Hepatocyte (in vitro differentiated cells): ENCODE measurements around the gene PTPN3. TPM values are rescaled to one million over a fixed set of nuclear protein-coding genes. Genes with fewer than 3 reads are reported as not detected.

ENCODE experiments used
- DNase-seq: peaks from one replicate; pipeline ENCODE4 v3.0.0-alpha.2; 2016; ENCODE audit warnings: low spot score
- H2AFZ ChIP-seq: fragments of 200-600 bp; sonication (generic); 2 replicates; pipeline ENCODE4 v1.6.0; 2016; ENCODE audit warnings: antibody characterized with exemption, mild to moderate bottlenecking
- H3K27ac ChIP-seq: fragments of 200-600 bp; sonication (generic); 2 replicates; pipeline ENCODE4 v1.5.1; 2016; ENCODE audit warnings: mild to moderate bottlenecking
- H3K27me3 ChIP-seq: fragments of 200-600 bp; sonication (generic); 2 replicates; pipeline ENCODE4 v1.6.1; 2016
- H3K36me3 ChIP-seq: fragments of 200-600 bp; sonication (generic); replicated peaks from 2 replicates; pipeline ENCODE4 v1.5.1; 2016; ENCODE audit warnings: low read depth; ENCODE audit not compliant: insufficient read depth
- H3K4me1 ChIP-seq: fragments of 200-600 bp; sonication (generic); 2 replicates; pipeline ENCODE4 v1.5.1; 2016; ENCODE audit warnings: mild to moderate bottlenecking, moderate library complexity; ENCODE audit not compliant: insufficient read depth
- H3K4me2 ChIP-seq: fragments of 200-600 bp; sonication (generic); 2 replicates; pipeline ENCODE4 v1.6.0; 2016
- H3K4me3 ChIP-seq: fragments of 200-600 bp; sonication (generic); 2 replicates; pipeline ENCODE4 v1.5.1; 2016; ENCODE audit warnings: mild to moderate bottlenecking
- H3K79me2 ChIP-seq: fragments of 200-600 bp; sonication (generic); 2 replicates; pipeline ENCODE4 v1.6.0; 2017; ENCODE audit warnings: mild to moderate bottlenecking
- H3K9me2 ChIP-seq: fragments of 200-600 bp; sonication (generic); replicated peaks from 2 replicates; pipeline ENCODE4 v1.6.0; 2017; ENCODE audit warnings: mild to moderate bottlenecking; ENCODE audit not compliant: insufficient read depth
- H3K9me3 ChIP-seq: fragments of 200-600 bp; sonication (generic); 2 replicates; pipeline ENCODE4 v1.5.1; 2016; ENCODE audit warnings: low read depth, mild to moderate bottlenecking
- H4K20me1 ChIP-seq: fragments of 200-600 bp; sonication (generic); 2 replicates; pipeline ENCODE4 v1.6.0; 2016; ENCODE audit warnings: mild to moderate bottlenecking; ENCODE audit not compliant: insufficient read depth, poor library complexity, severe bottlenecking
- EZH2 ChIP-seq: fragments of 200-600 bp; sonication (generic); IDR thresholded peaks from 2 replicates; pipeline ENCODE4 v1.6.1; 2016; ENCODE audit warnings: antibody characterized with exemption, mild to moderate bottlenecking, borderline replicate concordance
- EZH2phosphoT487 ChIP-seq: fragments of 200-600 bp; sonication (generic); IDR thresholded peaks from one replicate; pipeline ENCODE4 v1.6.1; 2018; ENCODE audit warnings: antibody characterized with exemption, mild to moderate bottlenecking, low read depth, moderate library complexity; ENCODE audit not compliant: unreplicated experiment, severe bottlenecking
- WGBS: methylation state at CpG from one replicate; pipeline ENCODE4 v1.1.6; 2016; ENCODE audit warnings: low lambda C conversion rate; ENCODE audit errors: missing lambda C conversion rate; 5-methylcytosine and 5-hydroxymethylcytosine counted together
- polyA plus RNA-seq: library from polyadenylated mRNA; unstranded; fragments of >200 nt; fragmentation: Nextera tagmentation; extraction: Ambion mirVana; gene quantifications from 2 replicates; pipeline ENCODE4 v1.2.1, GENCODE V29; 2016
- total RNA-seq: library from RNA; depleted of rRNA; stranded (reverse); fragments of >200 nt; gene quantifications from 2 replicates; pipeline ENCODE4 v1.2.3, GENCODE V29; 2014
- TF ChIP-seq, protein P1 (sequence below): fragments of 200-600 bp; sonication (generic); IDR thresholded peaks from 2 replicates; pipeline ENCODE4 v1.5.1; 2016; ENCODE audit warnings: antibody characterized with exemption, mild to moderate bottlenecking; ENCODE audit not compliant: poor library complexity

Gene PTPN3
- total and polyA plus RNA-seq, 2 experiments from 2014 or later: 4.4 to 12.1 TPM

DNA sequence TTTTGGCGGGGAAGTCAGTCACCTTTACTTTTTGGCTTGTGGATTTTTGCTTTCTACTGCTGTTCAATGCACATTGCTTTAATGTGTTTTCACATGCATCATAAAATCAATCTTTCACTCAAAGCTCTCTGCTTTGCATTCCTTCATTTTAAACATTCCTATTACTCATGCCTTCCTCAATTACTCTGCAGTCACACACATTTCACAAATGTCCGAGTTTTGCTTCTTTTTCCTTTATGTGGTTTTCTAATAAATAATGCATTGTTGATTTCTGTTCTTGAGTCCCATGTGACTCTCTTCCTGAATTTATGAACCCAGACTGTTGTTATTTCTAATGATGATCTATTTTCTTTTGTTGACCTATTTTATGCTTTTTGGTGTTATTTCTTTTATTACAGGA, 95.0 kb downstream of the PTPN3 start:
- Histone ChIP-seq H3K36me3 (no peaks in the 10 kb centered on the region), H4K20me1 (no peaks in the 10 kb centered on the region), H2AFZ (no peak overlapping the region), H3K4me1 (no peaks in the 10 kb centered on the region), H3K4me2 (no peak overlapping the region), H3K79me2 (no peaks in the 10 kb centered on the region), H3K9me2 (no peaks in the 10 kb centered on the region), H3K9me3 (no peaks in the 10 kb centered on the region), H3K27ac (no peak overlapping the region), H3K27me3 (no peaks in the 10 kb centered on the region), H3K4me3 (no peak overlapping the region)
- TF ChIP-seq EZH2 (no peak), EZH2phosphoT487 (no peak)
- TF ChIP-seq, protein P1, sequence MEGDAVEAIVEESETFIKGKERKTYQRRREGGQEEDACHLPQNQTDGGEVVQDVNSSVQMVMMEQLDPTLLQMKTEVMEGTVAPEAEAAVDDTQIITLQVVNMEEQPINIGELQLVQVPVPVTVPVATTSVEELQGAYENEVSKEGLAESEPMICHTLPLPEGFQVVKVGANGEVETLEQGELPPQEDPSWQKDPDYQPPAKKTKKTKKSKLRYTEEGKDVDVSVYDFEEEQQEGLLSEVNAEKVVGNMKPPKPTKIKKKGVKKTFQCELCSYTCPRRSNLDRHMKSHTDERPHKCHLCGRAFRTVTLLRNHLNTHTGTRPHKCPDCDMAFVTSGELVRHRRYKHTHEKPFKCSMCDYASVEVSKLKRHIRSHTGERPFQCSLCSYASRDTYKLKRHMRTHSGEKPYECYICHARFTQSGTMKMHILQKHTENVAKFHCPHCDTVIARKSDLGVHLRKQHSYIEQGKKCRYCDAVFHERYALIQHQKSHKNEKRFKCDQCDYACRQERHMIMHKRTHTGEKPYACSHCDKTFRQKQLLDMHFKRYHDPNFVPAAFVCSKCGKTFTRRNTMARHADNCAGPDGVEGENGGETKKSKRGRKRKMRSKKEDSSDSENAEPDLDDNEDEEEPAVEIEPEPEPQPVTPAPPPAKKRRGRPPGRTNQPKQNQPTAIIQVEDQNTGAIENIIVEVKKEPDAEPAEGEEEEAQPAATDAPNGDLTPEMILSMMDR: no peak
- DNase-seq: no peak
- 83% methylated on average over 2 of the region's 2 CpGs for WGBS

DNA sequence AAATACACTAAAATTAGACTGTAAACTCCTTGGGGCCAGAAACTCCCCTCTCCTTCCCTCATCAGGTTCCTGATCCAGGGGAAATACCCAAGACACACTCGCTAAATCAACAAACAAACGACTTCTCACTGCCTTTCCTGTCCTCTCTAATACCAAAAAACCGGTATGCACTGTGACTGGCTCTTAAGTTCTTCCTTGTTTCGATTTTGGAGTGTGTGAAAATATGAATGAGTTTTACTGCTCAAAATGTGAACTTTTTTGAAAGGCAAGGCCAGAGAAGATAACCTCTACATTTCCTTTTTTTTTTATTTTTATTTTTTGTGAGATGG, 96.2 kb downstream of the PTPN3 start:
- Histone ChIP-seq H3K9me2 (no peaks in the 10 kb centered on the region), H3K4me1 (no peaks in the 10 kb centered on the region), H3K79me2 (no peaks in the 10 kb centered on the region), H3K27ac (no peak overlapping the region), H3K36me3 (no peaks in the 10 kb centered on the region), H3K27me3 (no peaks in the 10 kb centered on the region), H3K9me3 (no peaks in the 10 kb centered on the region), H3K4me3 (no peak overlapping the region), H3K4me2 (no peak overlapping the region), H4K20me1 (no peaks in the 10 kb centered on the region), H2AFZ (no peak overlapping the region)
- WGBS: 75% methylated on average over 4 of the region's 4 CpGs
- TF ChIP-seq, protein P1: no peak
- no peak for TF ChIP-seq EZH2
- TF ChIP-seq EZH2phosphoT487: no peak
- no peak for DNase-seq

DNA sequence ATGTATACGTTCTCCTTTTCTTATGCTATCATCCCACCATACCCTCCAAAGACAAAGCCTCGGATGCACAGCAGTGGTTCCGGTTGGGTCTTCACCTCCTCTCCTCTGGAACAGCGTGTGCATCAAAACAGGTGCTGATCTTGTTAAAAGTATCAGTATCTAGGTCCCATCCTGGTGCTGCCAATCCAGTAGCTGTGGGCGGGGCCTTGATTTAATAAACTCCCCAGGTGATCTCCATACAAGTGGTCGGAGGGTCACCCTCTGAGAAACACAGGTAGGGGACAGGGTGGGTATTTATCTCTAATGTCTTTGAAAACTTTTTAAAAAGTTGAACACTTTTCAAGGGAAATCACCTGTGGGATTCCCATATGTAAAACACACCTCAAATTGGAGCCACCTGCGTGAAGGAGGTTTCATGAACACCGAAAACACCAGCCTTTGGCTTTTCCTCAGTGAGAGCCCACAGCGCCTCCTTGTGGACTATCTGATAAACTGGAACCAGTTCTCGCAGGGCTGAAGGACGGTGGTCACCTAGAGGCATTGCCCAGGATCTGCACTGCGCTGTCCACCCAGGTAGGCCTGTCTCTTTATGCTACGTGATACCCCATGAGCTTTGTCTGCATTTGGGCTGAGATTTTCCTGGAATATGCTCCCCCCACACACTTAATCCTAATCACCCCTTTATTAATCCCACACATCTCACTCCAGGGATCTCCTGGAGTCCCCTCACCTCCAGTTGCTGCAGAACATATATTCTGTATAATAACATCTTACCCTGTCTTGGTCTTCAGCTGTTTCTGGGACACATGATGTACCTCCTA, 96.7 kb downstream of the PTPN3 start:
- no peak for TF ChIP-seq EZH2
- TF ChIP-seq EZH2phosphoT487: no peak
- TF ChIP-seq, protein P1: peak; percentile 72
- DNase-seq: peak; percentile 84
- Histone ChIP-seq H3K9me2 (no peaks in the 10 kb centered on the region), H3K27me3 (no peaks in the 10 kb centered on the region), H3K4me1 (no peaks in the 10 kb centered on the region), H3K36me3 (no peaks in the 10 kb centered on the region), H4K20me1 (no peaks in the 10 kb centered on the region), H3K4me3 (no peak overlapping the region), H3K27ac (no peak overlapping the region), H3K4me2 (no peak overlapping the region), H2AFZ (no peak overlapping the region), H3K9me3 (no peaks in the 10 kb centered on the region), H3K79me2 (no peaks in the 10 kb centered on the region)
- WGBS: 55% methylated on average over 13 of the region's 13 CpGs
